Smooth muscle cell (in vitro differentiated cells): Measurements from ENCODE around the gene CREBZF. TPM values are rescaled to one million over a fixed set of nuclear protein-coding genes. Genes with fewer than 3 reads are reported as not detected.
"Not testable (repeated sequence)": the region's sequence is repeated elsewhere in the genome, so short reads cannot be mapped to it uniquely, and the experiment has no call there.

Experiments
- DNase-seq: peaks from one replicate; lab custom pipeline; 2025; ENCODE audit not compliant: unreplicated experiment; lab: John Stamatoyannopoulos, UW
- H2AFZ ChIP-seq: fragments of 200-600 bp; sonication (generic); 2 replicates; pipeline ENCODE4 v1.6.0; 2016; ENCODE audit warnings: antibody characterized with exemption, low read depth, mild to moderate bottlenecking
- H3F3A ChIP-seq: fragments of 200-600 bp; sonication (generic); 2 replicates; pipeline ENCODE4 v1.6.0; 2017; ENCODE audit warnings: antibody characterized with exemption, low read depth
- H3K27ac ChIP-seq: fragments of 200-600 bp; sonication (generic); 2 replicates; pipeline ENCODE4 v1.5.1; 2016; ENCODE audit warnings: low read depth, mild to moderate bottlenecking
- H3K27me3 ChIP-seq: fragments of 200-600 bp; sonication (generic); 2 replicates; pipeline ENCODE4 v1.6.1; 2016; ENCODE audit warnings: low read depth, mild to moderate bottlenecking
- H3K36me3 ChIP-seq: fragments of 200-600 bp; sonication (generic); 2 replicates; pipeline ENCODE4 v1.5.1; 2016; ENCODE audit warnings: low read depth
- H3K4me1 ChIP-seq: fragments of 200-600 bp; sonication (generic); 2 replicates; pipeline ENCODE4 v1.5.1; 2016; ENCODE audit warnings: low read depth
- H3K4me2 ChIP-seq: fragments of 200-600 bp; sonication (generic); 2 replicates; pipeline ENCODE4 v1.6.0; 2016; ENCODE audit warnings: mild to moderate bottlenecking
- H3K4me3 ChIP-seq: fragments of 200-600 bp; sonication (generic); 2 replicates; pipeline ENCODE4 v1.5.1; 2016; ENCODE audit warnings: mild to moderate bottlenecking
- H3K79me2 ChIP-seq: fragments of 200-600 bp; sonication (generic); 2 replicates; pipeline ENCODE4 v1.6.0; 2016; ENCODE audit warnings: low read depth, mild to moderate bottlenecking
- H3K9ac ChIP-seq: fragments of 200-600 bp; sonication (generic); 2 replicates; pipeline ENCODE4 v1.6.0; 2016; ENCODE audit warnings: low read depth
- H3K9me3 ChIP-seq: fragments of 200-600 bp; sonication (generic); replicated peaks from 2 replicates; pipeline ENCODE4 v1.5.1; 2016; ENCODE audit warnings: low read depth
- H4K20me1 ChIP-seq: fragments of 200-600 bp; sonication (generic); 2 replicates; pipeline ENCODE4 v1.6.0; 2016; ENCODE audit warnings: low read depth
- CTCF ChIP-seq: fragments of 200-600 bp; sonication (generic); IDR thresholded peaks from 2 replicates; pipeline ENCODE4 v1.5.1; 2017; ENCODE audit warnings: borderline replicate concordance, mild to moderate bottlenecking, antibody characterized with exemption; ENCODE audit not compliant: insufficient read depth, poor library complexity, severe bottlenecking
- WGBS: methylation state at CpG from one replicate; pipeline ENCODE4 v1.1.7; 2016; ENCODE audit warnings: low lambda C conversion rate; 5-methylcytosine and 5-hydroxymethylcytosine counted together
- polyA plus RNA-seq: library from polyadenylated mRNA; unstranded; fragments of >200 nt; fragmentation: Nextera tagmentation; extraction: Ambion mirVana; gene quantifications from 2 replicates; pipeline ENCODE4 v1.2.1, GENCODE V29; 2016
- total RNA-seq: library from RNA; depleted of rRNA; stranded (reverse); fragments of >200 nt; gene quantifications from 2 replicates; pipeline ENCODE4 v1.2.3, GENCODE V29; 2014

The CREBZF gene
- total and polyA plus RNA-seq, 2 experiments from 2014 or later = 25.1 to 33.9 TPM

- no peaks in the 10 kb centered on the region for H3K27me3 ChIP-seq
- peaks cover 9% of the 10 kb centered on the region for H3K36me3 ChIP-seq
- peak overlapping the region; percentile 97 for H3K4me2 ChIP-seq
- no peak for TF ChIP-seq CTCF
- no peak overlapping the region for H2AFZ ChIP-seq
- no peak for DNase-seq
- 28% methylated on average over 4 of the region's 4 CpGs for WGBS
- H3K27ac ChIP-seq = peak overlapping the region; percentile 13
- H3K4me3 ChIP-seq = peak overlapping the region; percentile 94
- H3K4me1 ChIP-seq = peaks cover 50% of the 10 kb centered on the region
- peak overlapping the region; percentile 97 for H3K9ac ChIP-seq
- peaks cover 17% of the 10 kb centered on the region for H3F3A ChIP-seq
- no peaks in the 10 kb centered on the region for H3K9me3 ChIP-seq
- peaks cover 70% of the 10 kb centered on the region for H3K79me2 ChIP-seq
- peaks cover 73% of the 10 kb centered on the region for H4K20me1 ChIP-seq
Measured at GRCh38 chr11:85661972-85662664, 2.8 kb downstream of the CREBZF start.

DNA sequence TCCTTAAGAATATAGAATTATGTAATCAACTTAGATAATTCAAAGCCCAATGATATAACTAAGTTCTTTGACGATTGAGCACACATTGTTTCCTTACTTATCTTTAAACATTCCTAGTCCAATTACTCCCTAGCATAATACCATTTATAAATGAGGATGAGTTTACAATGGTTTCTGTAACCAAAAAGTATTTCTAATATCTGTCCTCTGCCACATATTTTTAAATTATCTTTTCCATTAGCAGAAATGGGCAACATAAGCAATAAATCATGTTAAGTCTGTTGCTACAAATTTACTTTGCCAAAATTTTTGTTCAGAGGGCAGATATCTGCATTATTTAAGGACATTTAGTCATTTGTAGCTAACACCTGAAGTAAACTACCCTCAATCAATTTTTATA, 6.7 kb downstream of the CREBZF start:
- Histone ChIP-seq H3F3A (peaks cover 32% of the 10 kb centered on the region), H3K9ac (no peak overlapping the region), H3K4me3 (no peak overlapping the region), H3K9me3 (no peaks in the 10 kb centered on the region), H4K20me1 (peaks cover 81% of the 10 kb centered on the region), H3K27ac (peak overlapping the region; percentile 45), H3K4me2 (no peak overlapping the region), H3K79me2 (peaks cover 68% of the 10 kb centered on the region), H2AFZ (no peak overlapping the region), H3K4me1 (peaks cover 45% of the 10 kb centered on the region), H3K36me3 (peaks cover 19% of the 10 kb centered on the region), H3K27me3 (no peaks in the 10 kb centered on the region)
- no peak for TF ChIP-seq CTCF
- 78% methylated on average over 1 of the region's 1 CpG for WGBS
- DNase-seq = no peak

DNA sequence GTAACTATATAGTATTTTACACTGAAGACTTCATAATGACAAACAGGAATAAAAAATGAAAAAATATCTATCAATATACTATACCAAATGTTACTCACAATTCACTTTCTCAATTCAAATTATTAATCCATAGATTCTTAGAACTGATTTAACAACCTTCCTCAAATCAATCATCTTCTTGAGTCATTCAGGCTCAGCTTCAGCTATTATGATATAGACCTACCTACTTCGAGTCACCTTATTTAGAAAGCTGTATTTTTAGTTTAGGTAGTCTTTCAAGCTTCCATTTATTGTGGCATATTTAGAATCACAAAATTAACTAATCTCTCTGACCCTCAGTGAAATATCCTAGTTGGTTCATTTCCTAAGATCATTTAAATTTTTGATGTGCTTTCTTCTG, 8.2 kb downstream of the CREBZF start:
- Histone ChIP-seq H3K4me3 (no peak overlapping the region), H3K27ac (peak overlapping the region; percentile 34), H3F3A (peaks cover 32% of the 10 kb centered on the region), H3K79me2 (peaks cover 54% of the 10 kb centered on the region), H2AFZ (no peak overlapping the region), H3K36me3 (peaks cover 19% of the 10 kb centered on the region), H3K4me2 (no peak overlapping the region), H3K9me3 (no peaks in the 10 kb centered on the region), H3K27me3 (no peaks in the 10 kb centered on the region), H3K4me1 (peaks cover 31% of the 10 kb centered on the region), H4K20me1 (peaks cover 67% of the 10 kb centered on the region), H3K9ac (no peak overlapping the region)
- TF ChIP-seq CTCF = no peak
- no peak for DNase-seq
- WGBS = 97% methylated on average over 1 of the region's 1 CpG

DNA sequence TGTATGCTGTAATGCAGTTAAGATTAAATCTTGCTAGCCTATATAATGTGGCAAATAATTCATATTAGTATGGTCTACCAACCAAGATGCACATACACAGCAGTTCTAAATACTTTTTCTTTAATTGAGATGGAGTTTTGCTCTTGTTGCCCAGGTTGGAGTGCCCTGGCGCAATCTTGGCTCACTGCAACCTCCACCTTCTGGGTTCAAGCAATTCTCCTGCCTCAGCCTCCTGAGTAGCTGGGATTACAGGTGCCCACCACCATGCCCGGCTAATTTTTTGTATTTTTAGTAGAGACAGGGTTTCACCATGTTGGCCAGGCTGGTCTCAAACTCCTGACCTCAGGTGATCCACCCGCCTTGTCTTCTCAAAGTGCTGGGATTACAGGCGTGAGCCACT, 10.6 kb downstream of the CREBZF start:
- not testable (repeated sequence) for DNase-seq, H2AFZ ChIP-seq, H3K27me3 ChIP-seq, H3K4me1 ChIP-seq, H3K4me3 ChIP-seq, H3K9me3 ChIP-seq, H3K9ac ChIP-seq, H3K27ac ChIP-seq, H3K4me2 ChIP-seq
- Histone ChIP-seq H3F3A (peaks cover 26% of the 10 kb centered on the region), H3K79me2 (peaks cover 30% of the 10 kb centered on the region), H3K36me3 (peaks cover 19% of the 10 kb centered on the region), H4K20me1 (peaks cover 43% of the 10 kb centered on the region)
- WGBS = 99% methylated on average over 4 of the region's 4 CpGs
